ENCODE results near the gene CYP1A2. TPM values are rescaled to one million over a fixed set of nuclear protein-coding genes. Genes with fewer than 3 reads are reported as not detected.
"Not testable (repeated sequence)": the region's sequence is repeated elsewhere in the genome, so short reads cannot be mapped to it uniquely, and the experiment has no call there.

CYP1A2 gene
- total RNA-seq, 2 experiments from 2014 or later: not detected

GRCh38 chr15:74785194-74786032 is 36.8 kb downstream of the CYP1A2 start:
- BruUV-seq (replicated peaks): no TSS peak
- H3K27ac ChIP-seq (ENCODE audit: low read depth, low read length, poor library complexity, severe bottlenecking): peak overlapping the region; percentile 99
- POLR2A ChIA-PET: interaction anchor here (0.6 to 11.8 kb wide), 4 partner anchors 8 to 215 kb away, joined by 3 to 221 read pairs (median 14); partner anchors contain the start of gene CSK
- H3K36me3 ChIP-seq (ENCODE audit: insufficient read depth, low read length): peaks cover 60% of the 10 kb centered on the region
- H2AFZ ChIP-seq (ENCODE audit: low read length): no peak overlapping the region
- H3K79me2 ChIP-seq (ENCODE audit: insufficient read depth, low read depth, low read length): peaks cover 87% of the 10 kb centered on the region
- intact Hi-C loops (cut with micrococcal nuclease; ENCODE audit: unreplicated experiment): loop anchor here (5.0 kb wide), 2 partner anchors 222 to 667 kb away; partner anchors contain the start of gene SIN3A
- peak overlapping the region; percentile 97 for H3K4me3 ChIP-seq (ENCODE audit: low read depth, low read length, poor library complexity, severe bottlenecking)
- peaks cover 5% of the 10 kb centered on the region; the same call in 1 of the 2 replicates for H4K20me1 ChIP-seq (ENCODE audit: insufficient read depth, low read length)
- H3K4me2 ChIP-seq (ENCODE audit: low read length): peak overlapping the region; percentile 92
- TF ChIP-seq CTCF (conservative IDR thresholded peaks at IDR 0.05; ENCODE audit: low read length): 0 out of 2 replicates have a peak, but pooled peaks have one; percentile 14
- no peak for TF ChIP-seq EZH2phosphoT487 (IDR thresholded peaks at IDR 0.05; ENCODE audit: borderline replicate concordance, low read depth, low read length)
- H3K9me2 ChIP-seq (ENCODE audit: insufficient read depth, low read length): no peaks in the 10 kb centered on the region
- peak; percentile 57 for DNase-seq (ENCODE audit: low spot score)
- H3K9me3 ChIP-seq (ENCODE audit: low read length): no peaks in the 10 kb centered on the region
- peaks cover 72% of the 10 kb centered on the region for H3K4me1 ChIP-seq (ENCODE audit: insufficient read depth, low read length, poor library complexity, severe bottlenecking)
- CTCF ChIA-PET (ENCODE audit: unreplicated experiment): interaction anchor here (0.6 to 1.9 kb wide), 4 partner anchors 8 to 14 kb away, joined by 3 to 10 read pairs (median 9); no protein-coding TSS in a partner anchor

GRCh38 chr15:74786081-74786480 is 37.4 kb downstream of the CYP1A2 start:
- Histone ChIP-seq H3K4me1 (ENCODE audit: insufficient read depth, low read length, poor library complexity, severe bottlenecking) (peaks cover 76% of the 10 kb centered on the region), H3K27ac (ENCODE audit: low read depth, low read length, poor library complexity, severe bottlenecking) (peak overlapping the region; percentile 99), H3K79me2 (ENCODE audit: insufficient read depth, low read depth, low read length) (peaks cover 87% of the 10 kb centered on the region), H3K4me2 (ENCODE audit: low read length) (peak overlapping the region; percentile 92), H3K36me3 (ENCODE audit: insufficient read depth, low read length) (peaks cover 67% of the 10 kb centered on the region), H3K4me3 (ENCODE audit: low read depth, low read length, poor library complexity, severe bottlenecking) (peak overlapping the region; percentile 97)
- not testable (repeated sequence) for H2AFZ ChIP-seq (ENCODE audit: low read length); H3K9me3 ChIP-seq (ENCODE audit: low read length); H3K9me2 ChIP-seq (ENCODE audit: insufficient read depth, low read length); H4K20me1 ChIP-seq (ENCODE audit: insufficient read depth, low read length); DNase-seq (ENCODE audit: low spot score)
- BruUV-seq (replicated peaks): TSS peak; percentile 44
- ChIA-PET POLR2A (interaction anchor here (11.8 kb wide), 1 partner anchor 10 kb away, joined by 221 read pairs; the partner anchor contains the start of gene CSK), CTCF (ENCODE audit: unreplicated experiment) (interaction anchor here (0.6 to 0.7 kb wide), 2 partner anchors 8 to 11 kb away, joined by 3 read pairs; no protein-coding TSS in a partner anchor)
- intact Hi-C loops (cut with micrococcal nuclease; ENCODE audit: unreplicated experiment): loop anchor here (5.0 kb wide), 2 partner anchors 221 to 666 kb away; partner anchors contain the start of gene SIN3A

GRCh38 chr15:74786551-74787165 is 38.0 kb downstream of the CYP1A2 start:
- H2AFZ ChIP-seq (ENCODE audit: low read length): no peak overlapping the region
- BruUV-seq (replicated peaks): no TSS peak
- ChIA-PET CTCF (ENCODE audit: unreplicated experiment) (interaction anchor here (0.6 to 2.1 kb wide), 8 partner anchors 9 to 172 kb away, joined by 3 to 40 read pairs (median 6); no protein-coding TSS in a partner anchor), POLR2A (interaction anchor here (0.8 to 11.8 kb wide), 4 partner anchors 10 to 35 kb away, joined by 4 to 221 read pairs (median 12); partner anchors contain the start of gene CSK)
- H3K36me3 ChIP-seq (ENCODE audit: insufficient read depth, low read length): peaks cover 73% of the 10 kb centered on the region
- peaks cover 78% of the 10 kb centered on the region for H3K4me1 ChIP-seq (ENCODE audit: insufficient read depth, low read length, poor library complexity, severe bottlenecking)
- peak overlapping the region; percentile 97 for H3K4me3 ChIP-seq (ENCODE audit: low read depth, low read length, poor library complexity, severe bottlenecking)
- intact Hi-C loops (cut with micrococcal nuclease; ENCODE audit: unreplicated experiment): loop anchor here (1.0 to 5.0 kb wide), 3 partner anchors 9 to 666 kb away; partner anchors contain the start of gene SIN3A
- peaks cover 87% of the 10 kb centered on the region for H3K79me2 ChIP-seq (ENCODE audit: insufficient read depth, low read depth, low read length)
- TF ChIP-seq CTCF (conservative IDR thresholded peaks at IDR 0.05; ENCODE audit: low read length) (no peak), EZH2phosphoT487 (IDR thresholded peaks at IDR 0.05; ENCODE audit: borderline replicate concordance, low read depth, low read length) (no peak)
- peaks cover 12% of the 10 kb centered on the region; the same call in 1 of the 2 replicates for H4K20me1 ChIP-seq (ENCODE audit: insufficient read depth, low read length)
- peak; percentile 57 for DNase-seq (ENCODE audit: low spot score)
- peak overlapping the region; percentile 92 for H3K4me2 ChIP-seq (ENCODE audit: low read length)
- peak overlapping the region; percentile 99 for H3K27ac ChIP-seq (ENCODE audit: low read depth, low read length, poor library complexity, severe bottlenecking)
- H3K9me2 ChIP-seq (ENCODE audit: insufficient read depth, low read length): no peaks in the 10 kb centered on the region
- H3K9me3 ChIP-seq (ENCODE audit: low read length): no peaks in the 10 kb centered on the region

Measured in OCI-LY7 (cell line).